HG02571 (cell line): ENCODE measurements around the gene TMEM59L.
A peak's percentile ranks its signal among the peaks of the same experiment; 100 is the strongest.

Experiments
- ATAC-seq: cut with Tn5 transposase; IDR thresholded peaks from one replicate; pipeline ENCODE4 v1.9.1; 2021; ENCODE audit warnings: mild to moderate bottlenecking, moderate library complexity; ENCODE audit not compliant: unreplicated experiment

TMEM59L gene

DNA sequence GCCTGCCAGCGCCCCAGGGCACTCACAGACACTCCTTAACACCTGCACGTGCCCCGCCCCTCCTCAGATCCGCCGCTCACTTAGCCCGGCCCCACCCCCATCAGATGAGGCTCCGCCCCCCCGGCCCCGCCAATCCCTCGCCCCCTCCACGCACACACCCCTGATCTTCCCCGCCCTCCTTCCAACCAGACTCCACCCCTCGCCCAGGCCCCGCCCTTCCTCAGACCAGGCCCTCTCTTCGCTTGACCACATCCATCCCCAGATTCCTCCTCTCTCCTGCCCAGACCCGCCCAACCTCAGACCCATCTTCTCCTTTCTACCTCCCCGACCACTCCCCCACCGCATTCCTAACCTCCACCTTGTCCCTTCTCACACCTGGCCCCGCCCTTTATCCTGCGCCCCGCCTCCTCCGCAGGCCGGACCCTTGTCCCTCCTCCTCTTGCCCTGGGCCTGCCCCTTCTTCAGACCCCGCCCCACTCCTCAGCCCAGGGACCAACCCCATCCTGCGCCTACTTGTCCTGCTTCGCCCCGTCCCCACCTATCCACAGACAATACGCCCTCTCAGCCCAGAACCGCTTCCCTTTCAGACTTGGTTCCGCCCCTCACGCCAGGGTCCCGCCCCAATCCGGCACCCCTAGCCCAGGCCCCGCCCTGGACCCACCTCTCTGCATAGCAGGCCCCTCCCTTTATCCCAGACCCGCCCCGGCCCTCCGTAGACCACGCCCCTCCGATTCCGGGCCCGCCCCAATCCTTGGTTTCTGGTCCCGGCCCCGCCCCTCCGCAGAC, 23.7 kb downstream of the TMEM59L start:
- peak; percentile 86 for ATAC-seq

DNA sequence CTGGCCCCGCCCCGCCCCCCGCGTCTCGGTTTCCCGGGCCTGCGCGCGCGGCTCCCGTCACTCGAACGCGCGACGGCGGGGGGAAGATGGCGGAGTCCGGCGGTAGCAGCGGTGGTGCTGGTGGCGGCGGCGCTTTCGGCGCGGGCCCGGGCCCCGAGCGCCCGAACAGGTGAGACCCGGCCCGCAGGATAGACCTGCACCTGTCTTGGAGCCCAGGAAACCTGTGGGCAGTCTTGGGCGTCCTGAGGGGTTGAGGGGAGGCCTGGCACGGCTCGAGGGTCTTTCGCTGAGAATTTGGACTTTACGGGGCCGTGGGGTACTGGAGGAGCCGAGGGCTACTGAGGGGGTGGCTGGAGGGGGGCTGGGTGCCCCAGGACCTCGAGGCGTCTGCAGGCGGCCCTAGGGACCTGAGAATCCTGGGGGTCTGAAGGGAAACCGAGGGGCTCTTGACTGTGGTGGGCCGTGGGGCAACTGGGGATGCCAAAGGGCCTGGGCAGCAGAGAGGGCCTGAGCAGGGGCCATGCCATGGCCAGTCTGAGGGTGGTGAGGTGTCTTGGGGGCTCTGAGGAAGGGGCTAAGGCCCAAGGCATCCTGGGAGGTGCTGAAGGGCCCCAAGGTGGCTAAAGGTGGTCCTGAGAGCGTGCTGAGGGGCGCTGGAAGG, 24.4 kb downstream of the TMEM59L start, which contains the start of gene KLHL26:
Gene KLHL26, plus strand, starts transcription at position 60 of the 661 bp plus-strand sequence. Its CDS starts 27 bp downstream, at position 87.
- no peak for ATAC-seq

DNA sequence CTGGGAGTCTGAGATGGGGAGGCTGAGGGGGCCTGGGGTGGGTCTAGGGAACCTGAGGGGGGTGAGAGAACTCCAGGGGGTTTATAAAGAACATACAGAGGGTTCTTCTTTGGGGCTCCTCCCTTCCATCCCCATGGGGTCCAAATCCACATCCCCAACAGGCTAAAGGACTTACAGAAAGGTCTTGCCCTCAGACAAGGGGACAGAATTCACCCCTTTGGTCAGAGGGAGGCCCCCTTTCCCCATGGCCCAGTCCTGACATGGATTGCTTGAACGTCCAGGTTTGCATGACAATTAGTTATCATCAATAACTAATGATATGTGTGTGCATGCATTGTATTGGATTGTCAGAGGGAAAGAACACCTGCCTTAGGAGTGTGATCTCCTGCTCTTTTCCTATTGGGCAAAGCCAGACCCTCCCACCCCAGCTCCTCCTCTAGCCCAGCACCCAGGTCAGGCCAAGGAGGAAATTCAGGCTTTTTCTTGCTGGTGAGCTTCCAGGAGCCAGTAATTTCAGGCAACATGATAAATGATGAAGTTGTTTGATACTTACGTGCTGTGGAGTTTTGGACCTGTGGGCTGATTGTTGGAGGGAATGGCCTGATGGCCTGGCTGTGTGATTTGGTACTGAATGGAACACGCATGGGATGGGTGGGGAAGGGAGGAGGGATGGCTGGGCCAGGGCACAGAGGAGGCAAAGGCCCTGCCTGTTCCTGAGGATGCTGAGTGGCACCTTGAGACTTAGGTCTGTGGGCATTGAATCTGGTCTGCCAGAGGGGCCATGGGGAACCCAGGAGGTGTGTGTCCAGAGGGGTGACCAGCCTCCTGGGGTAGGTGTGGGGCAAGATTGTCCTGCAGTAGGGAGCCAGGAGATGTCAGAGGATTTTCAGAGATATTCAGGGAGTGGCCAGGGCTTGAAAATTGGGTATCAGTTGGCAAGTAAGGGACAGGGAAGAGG, 25.3 kb downstream of the TMEM59L start:
- ATAC-seq = no peak

DNA sequence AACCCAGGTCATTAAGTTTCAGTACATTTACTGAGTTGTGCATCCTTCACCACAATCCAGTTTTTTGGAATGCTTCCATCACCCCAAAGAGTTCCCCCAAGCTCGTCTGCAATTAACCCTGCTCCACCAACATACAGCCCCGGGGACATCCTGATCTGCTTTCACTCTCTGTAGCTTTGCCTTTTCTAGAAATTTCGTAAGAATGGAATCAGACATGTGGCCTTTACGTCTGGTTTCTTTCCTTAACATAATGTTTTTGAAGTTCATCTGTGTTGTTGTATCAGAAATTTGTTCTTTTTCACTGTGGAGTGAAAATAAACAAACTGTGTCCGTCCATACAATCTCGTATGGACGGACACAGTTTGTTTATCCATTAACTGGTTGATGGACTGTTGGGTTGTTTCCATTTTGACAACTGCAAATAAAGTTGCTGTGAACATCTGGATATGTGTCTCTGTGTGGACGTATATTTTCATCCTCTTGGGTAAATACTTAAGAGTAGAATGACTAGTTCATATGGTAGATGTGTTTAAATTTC, 27.1 kb downstream of the TMEM59L start:
- no peak for ATAC-seq

DNA sequence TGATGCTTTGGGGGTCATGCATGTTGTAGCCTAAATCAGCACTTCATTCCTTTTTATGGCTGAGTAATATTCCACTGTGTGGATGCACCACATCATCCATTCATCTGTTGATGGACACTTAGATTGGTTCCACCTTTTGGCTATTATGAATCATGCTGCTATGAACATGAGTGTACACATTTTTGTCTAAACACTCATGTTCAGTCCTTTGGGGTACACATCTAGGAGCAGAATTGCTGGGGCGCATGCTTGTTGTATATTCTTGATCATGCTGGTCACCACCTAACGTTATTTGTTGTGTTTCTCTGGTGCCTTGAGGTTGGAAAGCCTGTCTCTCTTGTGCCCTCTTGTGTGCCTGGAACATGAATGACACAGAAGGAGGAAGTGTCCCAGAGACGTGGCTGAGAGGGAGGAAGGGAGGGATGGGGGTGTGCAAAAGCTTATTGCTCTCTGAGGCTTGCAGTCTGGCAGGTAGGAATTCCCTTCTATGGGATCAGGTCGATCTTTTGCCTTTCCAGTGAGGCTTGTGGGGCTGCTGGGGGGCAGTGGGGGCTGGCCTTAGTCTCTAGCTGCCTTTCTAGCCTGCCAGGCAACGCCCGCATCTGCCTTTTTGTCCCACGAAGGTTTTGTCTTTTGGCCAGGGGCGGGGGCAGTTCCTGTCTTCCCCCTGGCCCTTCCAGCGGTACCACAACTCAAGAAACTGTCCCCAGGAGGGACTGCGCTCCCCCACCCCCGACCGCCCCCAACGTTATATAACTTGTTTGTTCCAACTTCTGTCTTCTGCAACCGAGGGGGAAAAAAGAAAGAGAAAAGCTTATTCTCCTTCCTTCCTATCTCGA, 31.7 kb downstream of the TMEM59L start:
- no peak for ATAC-seq

DNA sequence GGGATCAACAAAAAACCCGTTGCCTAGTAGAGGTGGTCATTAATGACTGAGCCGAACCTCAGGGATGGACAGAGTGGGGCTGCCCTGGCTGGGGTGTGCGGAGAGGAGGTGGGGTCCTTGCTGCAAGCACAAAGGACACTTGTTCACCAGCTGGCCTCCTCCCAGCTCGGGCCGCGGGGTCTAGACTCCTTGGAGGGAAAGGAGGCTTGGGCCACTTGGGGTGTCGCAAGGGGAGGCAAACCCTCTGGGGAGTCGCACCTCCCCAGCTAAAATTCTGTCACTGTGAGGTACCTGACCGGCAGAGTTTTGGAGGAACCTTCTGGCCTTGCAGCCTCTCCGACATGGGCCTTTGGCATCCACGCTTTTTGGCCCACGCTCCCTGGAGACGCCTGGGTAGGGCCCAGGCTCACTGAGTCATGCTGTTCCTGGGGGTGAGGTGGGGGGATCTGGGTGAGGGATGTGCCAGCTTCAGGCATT, 32.4 kb downstream of the TMEM59L start:
- ATAC-seq = no peak

DNA sequence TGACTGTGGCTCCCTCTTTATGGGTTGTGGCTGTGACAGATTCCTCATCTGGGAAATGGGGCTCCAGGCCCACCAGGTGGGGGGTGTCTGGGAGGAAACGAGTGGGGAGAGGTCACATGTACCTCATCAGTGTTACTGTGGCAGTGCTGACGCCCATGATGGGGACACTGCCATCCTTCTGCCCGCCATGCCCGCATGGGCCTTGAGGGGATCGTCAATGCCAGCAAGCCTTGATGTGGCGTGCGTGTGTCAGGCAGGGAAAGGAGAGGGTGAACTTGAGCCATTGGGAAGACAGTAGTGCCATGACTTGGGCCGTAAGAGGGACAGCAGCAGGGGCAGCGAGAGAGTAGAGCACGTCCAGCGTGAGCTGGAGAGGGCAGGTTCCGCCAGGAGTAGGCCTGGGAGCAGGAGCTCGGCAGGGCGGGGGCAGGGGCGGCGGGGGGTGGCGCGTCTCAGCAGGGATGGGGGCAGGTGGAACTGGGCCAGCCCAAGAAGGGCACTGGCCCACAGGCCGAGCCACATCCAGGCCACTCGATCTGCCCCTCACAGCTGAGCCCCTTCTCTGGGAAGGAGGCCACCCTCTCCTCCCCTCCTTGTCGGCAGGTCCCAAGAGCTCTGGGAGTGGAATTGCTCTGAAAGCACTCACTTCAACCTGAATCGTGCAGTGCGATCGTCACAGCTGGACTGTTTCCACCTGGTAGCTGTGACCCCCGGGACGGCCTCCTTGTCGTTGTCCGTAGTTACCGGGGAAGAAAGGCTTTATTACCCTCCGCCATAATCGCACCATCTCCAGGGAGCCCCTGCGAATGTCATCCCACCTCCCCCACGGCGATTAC, 34.1 kb downstream of the TMEM59L start:
- ATAC-seq = no peak

DNA sequence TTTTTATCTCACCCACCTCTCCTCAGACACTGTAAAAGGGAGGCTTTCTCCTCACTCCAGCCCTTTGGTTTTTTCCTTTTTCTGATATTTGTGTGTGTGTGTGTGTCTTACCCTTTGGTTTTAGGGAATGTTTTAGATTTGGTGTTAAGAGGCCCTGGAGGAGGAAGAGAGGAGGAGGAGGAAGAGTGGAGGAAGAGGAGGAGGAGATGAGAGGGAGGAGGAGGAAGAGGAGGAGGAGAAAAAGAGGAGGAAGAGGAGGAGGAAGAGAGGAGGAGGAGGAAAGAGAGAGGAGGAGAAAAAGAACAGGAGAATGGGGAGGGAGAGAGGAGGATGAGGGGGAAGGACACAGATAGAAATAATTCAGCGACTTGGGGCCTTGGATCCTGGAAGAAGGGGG, 34.7 kb downstream of the TMEM59L start:
- no peak for ATAC-seq

DNA sequence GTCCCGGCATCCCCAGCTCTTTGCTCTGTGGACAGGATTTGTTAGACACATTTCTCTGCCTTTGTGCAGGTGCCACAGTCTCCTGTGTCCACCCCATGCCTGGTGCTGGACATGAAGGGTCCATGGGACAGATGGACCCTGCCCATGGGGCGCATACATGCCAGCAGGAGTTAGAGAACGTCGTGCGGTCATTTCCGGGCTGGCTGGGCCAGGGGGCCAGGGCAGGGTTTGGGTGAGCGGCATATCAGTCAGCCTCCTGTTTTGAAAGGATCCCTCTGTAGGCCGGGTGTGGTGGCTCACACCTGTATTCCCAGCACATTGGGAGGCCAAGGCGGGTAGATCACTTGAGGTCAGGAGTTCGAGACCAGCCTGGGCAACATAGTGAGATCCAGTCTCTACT, 35.1 kb downstream of the TMEM59L start:
- ATAC-seq = no peak

DNA sequence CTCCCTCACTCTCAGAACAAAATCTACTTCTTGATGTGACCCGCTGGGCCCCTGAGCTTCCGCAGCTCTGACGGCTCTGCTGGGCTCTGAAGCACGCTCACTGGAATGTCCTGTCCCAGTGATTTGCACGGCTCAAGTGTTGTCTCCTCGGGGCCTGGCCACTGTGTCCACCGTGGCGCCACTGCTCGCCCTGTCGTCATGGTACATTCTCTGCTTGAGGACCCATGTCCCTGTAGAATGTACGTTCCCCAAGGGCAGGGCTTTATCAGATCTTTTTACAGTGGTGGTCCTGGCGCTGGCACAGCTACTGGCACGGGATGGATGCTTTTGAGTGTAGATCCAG, 36.3 kb downstream of the TMEM59L start:
- ATAC-seq = no peak

DNA sequence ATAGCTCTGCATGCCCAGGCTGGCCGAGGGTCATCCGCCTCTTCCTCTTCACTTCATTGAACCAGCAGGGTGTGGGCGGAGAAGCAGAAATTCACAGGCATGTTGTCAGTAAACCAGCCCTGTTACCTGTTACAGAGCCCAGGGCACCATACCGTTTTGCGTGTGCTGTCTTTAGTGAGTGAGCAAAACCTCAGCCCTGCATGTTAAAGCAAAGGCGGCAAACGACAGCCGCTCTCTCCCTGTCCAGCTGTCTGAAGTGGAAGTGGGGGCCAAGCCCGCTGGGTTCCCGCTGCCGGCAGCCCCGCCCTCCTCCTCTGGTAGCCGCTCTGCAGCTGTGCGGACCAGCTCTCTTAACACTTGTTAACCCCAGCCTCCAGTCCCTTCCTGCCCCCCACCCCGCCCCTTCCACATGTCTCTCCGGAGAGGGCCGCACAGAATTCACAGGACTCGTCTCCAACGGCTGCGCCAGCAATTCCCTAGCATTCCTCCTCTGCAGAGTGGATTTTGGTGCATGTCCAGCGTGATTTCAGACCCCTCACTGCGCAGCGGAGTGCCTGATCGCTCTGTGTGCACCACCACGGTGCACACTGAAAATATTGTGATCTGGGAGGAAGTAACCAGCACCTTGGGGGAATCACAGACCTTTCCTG, 36.8 kb downstream of the TMEM59L start:
- ATAC-seq = no peak

DNA sequence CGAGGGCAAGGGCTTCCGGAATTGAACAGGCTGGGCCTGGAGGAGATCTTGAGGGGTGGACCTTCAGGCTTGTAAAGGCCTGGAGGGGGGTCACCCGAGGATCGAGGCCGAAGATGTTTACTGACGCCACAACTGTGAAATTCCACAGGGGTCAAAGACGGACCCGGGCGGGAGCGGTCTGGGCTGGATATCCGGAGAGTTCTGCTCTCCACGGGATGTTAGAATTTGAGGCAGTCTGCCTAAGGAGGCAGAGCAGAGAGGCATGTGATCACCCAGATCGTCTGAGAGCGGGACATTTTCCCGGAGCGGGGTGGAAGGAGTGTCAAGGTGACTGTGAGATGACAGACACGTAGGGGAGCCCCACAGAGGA, 37.3 kb downstream of the TMEM59L start:
- no peak for ATAC-seq

DNA sequence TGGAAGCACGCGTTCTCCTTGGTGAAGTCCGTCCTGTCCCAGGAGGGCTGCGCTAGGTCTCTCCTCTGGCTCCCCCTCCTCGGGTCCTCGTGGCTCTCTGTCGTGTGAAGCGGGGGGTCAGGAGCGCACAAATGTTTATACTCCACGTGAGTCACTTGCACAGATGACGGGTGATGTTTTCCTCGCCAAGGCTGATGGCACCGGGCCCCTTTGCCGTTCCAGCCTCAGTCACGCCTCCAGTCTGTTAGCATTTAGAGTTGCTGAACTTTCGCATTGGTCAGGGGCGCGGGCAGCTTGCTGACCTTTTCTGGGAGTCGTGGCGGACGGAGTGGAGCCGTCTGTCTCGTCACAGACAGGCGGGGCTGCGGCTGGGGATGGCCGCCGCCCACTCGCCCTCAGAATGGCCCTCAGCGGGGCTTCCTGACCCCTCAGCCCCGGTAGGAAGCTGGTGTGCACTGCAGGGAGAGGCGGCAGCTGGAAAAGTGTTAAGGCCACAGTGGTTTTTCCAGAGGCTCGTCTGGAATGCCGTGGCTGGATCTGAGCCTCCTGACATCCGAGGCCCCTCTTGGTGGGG, 37.9 kb downstream of the TMEM59L start:
- ATAC-seq = no peak

DNA sequence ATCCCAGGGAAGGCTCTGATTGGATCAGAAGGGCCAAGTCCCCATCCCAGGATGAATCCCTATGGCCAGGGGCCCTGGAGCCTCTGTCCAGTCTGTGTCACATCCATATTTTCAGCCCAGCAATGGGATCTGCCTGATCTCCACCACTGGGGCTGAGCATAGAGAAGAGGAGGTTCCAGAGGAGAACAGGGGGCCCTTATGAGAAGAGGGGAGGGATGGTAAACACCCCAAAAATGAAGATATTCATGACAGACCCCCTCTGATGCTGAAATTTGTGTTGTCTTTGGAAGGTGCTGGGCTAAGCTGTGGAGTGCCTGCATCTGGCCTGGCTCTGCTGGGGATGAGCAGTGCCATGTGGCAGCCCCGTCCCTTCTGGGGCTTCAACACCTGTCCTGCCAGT, 38.6 kb downstream of the TMEM59L start:
- ATAC-seq = no peak

DNA sequence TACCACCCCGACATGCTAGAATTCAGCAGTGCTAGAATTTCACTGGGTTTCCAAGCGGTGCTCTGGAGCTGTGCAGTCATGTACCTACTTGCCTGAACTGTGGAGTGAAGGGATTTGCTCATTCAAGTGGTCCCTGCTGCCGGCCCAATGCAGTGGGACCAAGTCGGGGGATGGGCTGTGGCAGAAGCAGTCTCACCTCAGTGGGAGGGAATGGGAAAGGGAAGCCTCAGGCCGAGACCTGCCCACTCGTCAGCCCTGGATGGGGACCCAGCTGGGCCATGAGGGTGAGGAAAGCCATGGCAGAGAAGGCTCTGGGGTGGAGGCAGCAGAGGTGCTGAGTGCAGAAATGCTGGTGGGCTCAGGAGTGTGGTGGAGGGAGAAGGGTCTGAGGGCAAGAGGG, 39.1 kb downstream of the TMEM59L start:
- no peak for ATAC-seq

DNA sequence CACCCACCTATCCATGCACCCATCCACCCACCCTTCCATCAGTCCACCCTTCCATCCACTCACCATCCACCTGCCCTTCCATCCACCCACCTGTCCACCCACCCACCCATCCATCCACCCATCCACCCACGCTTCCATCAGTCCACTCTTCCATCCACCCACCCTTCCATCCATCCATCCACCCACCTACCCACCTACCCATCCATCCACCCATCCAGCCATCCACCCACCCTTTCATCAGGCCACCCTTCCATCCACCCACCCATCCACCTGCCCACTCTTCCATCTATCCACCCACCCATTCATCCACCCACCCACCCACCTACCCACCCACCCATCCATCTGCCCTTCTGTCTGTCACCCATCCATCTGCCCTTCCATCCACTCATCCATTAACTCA, 41.2 kb downstream of the TMEM59L start:
- ATAC-seq = no peak

DNA sequence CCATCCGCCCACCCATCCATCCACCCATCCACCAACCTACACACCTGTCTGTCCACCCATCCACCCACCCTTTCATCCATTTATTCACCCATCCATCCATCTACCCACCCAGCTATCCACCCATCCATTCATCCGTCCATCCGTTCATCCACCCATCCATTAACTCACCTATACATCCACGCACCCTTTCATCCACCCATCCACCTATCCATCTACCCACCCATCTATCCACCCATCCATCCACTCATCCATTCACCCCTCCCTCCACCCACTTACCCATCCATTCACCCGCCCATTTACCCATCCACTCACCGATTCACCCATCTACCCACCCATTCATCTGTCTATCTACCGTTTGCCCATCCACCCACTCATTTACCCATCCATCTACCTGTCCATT, 41.8 kb downstream of the TMEM59L start:
- no peak for ATAC-seq

DNA sequence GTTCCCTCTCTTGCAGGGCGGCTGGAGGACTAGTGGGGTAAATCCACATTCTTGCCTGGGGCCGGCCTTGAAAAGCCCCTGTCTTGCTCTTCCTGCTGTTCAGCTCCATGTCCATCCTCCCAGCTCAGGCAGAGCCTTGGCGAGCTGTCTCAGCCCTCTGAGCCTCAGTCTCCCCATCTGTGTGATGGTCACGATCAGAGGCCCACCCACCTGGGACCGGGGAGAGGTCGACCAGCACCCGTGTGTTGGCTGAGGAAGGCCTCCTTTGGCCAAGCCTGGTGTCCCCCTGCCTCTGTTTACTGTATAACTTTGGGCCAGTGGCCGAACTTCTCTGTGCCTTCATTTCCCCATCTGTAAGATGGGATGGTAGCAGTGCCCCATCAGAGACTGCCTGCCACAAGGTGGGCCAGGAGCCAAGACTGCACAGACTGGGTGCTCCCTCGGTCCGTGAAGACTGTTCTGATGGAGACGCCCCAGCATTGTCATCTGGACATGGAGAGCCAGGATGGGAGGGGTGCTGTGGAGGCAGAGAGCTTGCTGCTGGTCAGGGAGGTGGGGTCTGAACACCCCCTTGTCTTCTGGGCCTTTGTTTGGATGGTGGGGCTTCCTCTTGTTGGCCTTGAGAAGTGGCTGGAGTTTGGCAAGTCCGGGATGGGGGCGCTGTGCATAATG, 42.6 kb downstream of the TMEM59L start:
- ATAC-seq = no peak
